ENCODE measurements around the gene UBIAD1. TPM values are rescaled to one million over a fixed set of nuclear protein-coding genes. Genes with fewer than 3 reads are reported as not detected.
A peak's percentile ranks its signal among the peaks of the same experiment; 100 is the strongest.
"Not testable (repeated sequence)": the region's sequence is repeated elsewhere in the genome, so short reads cannot be mapped to it uniquely, and the experiment has no call there.

UBIAD1 gene
- polyA plus RNA-seq, 6 donors from 2014 or later, result 45.2 to 75.2 (median 49.1) TPM

- H3K4me1 Mint-ChIP-seq, result peaks cover 7 to 26% (median 9%) of the 10 kb centered on the region in 3 donors
- ATAC-seq (ENCODE audit: low read depth in 2 of 2) (peak; percentile 95), DNase-seq (peak; percentile 98)
- H3K27me3 Mint-ChIP-seq, result no peaks in the 10 kb centered on the region
- H3K36me3 Mint-ChIP-seq, result no peaks in the 10 kb centered on the region
- H3K4me3 Mint-ChIP-seq, result peak within 1 kb of the TSS; percentile 86 to 98 (median 94)
- H3K9me3 Mint-ChIP-seq, result no peaks in the 10 kb centered on the region
- H3K27ac Mint-ChIP-seq, result peak within 1 kb of the TSS; percentile 82 to 95 (median 94)
Measured at GRCh38 chr1:11262171-11263049, 10.6 kb upstream of the UBIAD1 start, which contains the start of gene MTOR. Gene MTOR, minus strand, starts transcription at chr1:11262551. Its CDS starts 3,142 bp downstream, at chr1:11259409.

GRCh38 chr1:11266268-11267074 lies 6.5 kb upstream of the UBIAD1 start:
- Mint-ChIP-seq H3K27me3 (no peaks in the 10 kb centered on the region), H3K9me3 (no peaks in the 10 kb centered on the region), H3K4me3 (peak overlapping the region in 1 of 8 donors; percentile 49), H3K36me3 (no peaks in the 10 kb centered on the region), H3K27ac (no peak overlapping the region), H3K4me1 (peaks cover 5 to 15% (median 6%) of the 10 kb centered on the region in 3 donors)
- ATAC-seq (ENCODE audit: low read depth in 2 of 2) (no peak), DNase-seq (no peak)

GRCh38 chr1:11267350-11268337 lies 5.4 kb upstream of the UBIAD1 start:
- H3K27ac Mint-ChIP-seq, result peak overlapping the region in 1 of 6 donors; percentile 35
- not testable (repeated sequence) for H3K27me3 Mint-ChIP-seq; H3K9me3 Mint-ChIP-seq; H3K36me3 Mint-ChIP-seq; DNase-seq; ATAC-seq (ENCODE audit: low read depth in 2 of 2); H3K4me3 Mint-ChIP-seq; H3K4me1 Mint-ChIP-seq

GRCh38 chr1:11272544-11272831 lies 510 bp upstream of the UBIAD1 start:
- H3K27me3 Mint-ChIP-seq, result no peaks in the 10 kb centered on the region
- peak overlapping the region in 2 of 6 donors; percentile 24 to 59 for H3K27ac Mint-ChIP-seq
- ATAC-seq (ENCODE audit: low read depth in 2 of 2) (peak in 1 of 2 donors; percentile 14), DNase-seq (no peak)
- H3K4me1 Mint-ChIP-seq, result peaks cover 18 to 34% (median 25%) of the 10 kb centered on the region in 3 donors
- peak overlapping the region in 7 of 8 donors; percentile 15 to 92 (median 65) for H3K4me3 Mint-ChIP-seq
- peaks cover 4 to 16% of the 10 kb centered on the region in 2 donors for H3K36me3 Mint-ChIP-seq
- no peaks in the 10 kb centered on the region for H3K9me3 Mint-ChIP-seq

GRCh38 chr1:11273595-11274234 lies 717 bp downstream of the UBIAD1 start:
- Mint-ChIP-seq H3K9me3 (no peaks in the 10 kb centered on the region), H3K4me3 (peak overlapping the region; percentile 87 to 96 (median 94)), H3K36me3 (peaks cover 4 to 16% of the 10 kb centered on the region in 2 donors), H3K27ac (peak overlapping the region; percentile 92 to 97 (median 96)), H3K4me1 (peaks cover 22 to 45% (median 30%) of the 10 kb centered on the region in 3 donors), H3K27me3 (no peaks in the 10 kb centered on the region)
- ATAC-seq (ENCODE audit: low read depth in 2 of 2) (peak; percentile 45 to 48), DNase-seq (no peak)

- Mint-ChIP-seq H3K4me1 (peaks cover 55 to 92% (median 64%) of the 10 kb centered on the region in 3 donors), H3K27me3 (no peaks in the 10 kb centered on the region), H3K27ac (peak overlapping the region in 4 of 6 donors; percentile 14 to 85 (median 54)), H3K4me3 (peak overlapping the region in 3 of 8 donors; percentile 39 to 66 (median 47)), H3K9me3 (peaks cover 0 to 4% (median 0%) of the 10 kb centered on the region in 7 donors), H3K36me3 (peaks cover 4 to 26% of the 10 kb centered on the region in 2 donors)
- no peak for ATAC-seq (ENCODE audit: low read depth in 2 of 2)
- DNase-seq, result no peak
Measured at GRCh38 chr1:11279152-11279551, 6.2 kb downstream of the UBIAD1 start.

- peaks cover 4 to 26% of the 10 kb centered on the region in 2 donors for H3K36me3 Mint-ChIP-seq
- H3K4me3 Mint-ChIP-seq, result peak overlapping the region in 7 of 8 donors; percentile 24 to 84 (median 70)
- H3K27ac Mint-ChIP-seq, result peak overlapping the region; percentile 58 to 99 (median 87)
- H3K4me1 Mint-ChIP-seq, result peaks cover 58 to 92% (median 67%) of the 10 kb centered on the region in 3 donors
- peaks cover 0 to 4% (median 0%) of the 10 kb centered on the region in 7 donors for H3K9me3 Mint-ChIP-seq
- DNase-seq (no peak), ATAC-seq (ENCODE audit: low read depth in 2 of 2) (no peak)
- no peaks in the 10 kb centered on the region for H3K27me3 Mint-ChIP-seq
Measured at GRCh38 chr1:11279630-11280029, 6.6 kb downstream of the UBIAD1 start.

GRCh38 chr1:11280719-11281376 lies 7.8 kb downstream of the UBIAD1 start:
- peaks cover 57 to 93% (median 67%) of the 10 kb centered on the region in 3 donors for H3K4me1 Mint-ChIP-seq
- H3K27ac Mint-ChIP-seq, result peak overlapping the region; percentile 18 to 99 (median 73)
- H3K9me3 Mint-ChIP-seq, result peaks cover 0 to 4% (median 0%) of the 10 kb centered on the region in 7 donors
- peak overlapping the region; percentile 66 to 84 (median 72) for H3K4me3 Mint-ChIP-seq
- ATAC-seq (ENCODE audit: low read depth in 2 of 2), result peak; percentile 98 to 99
- no peaks in the 10 kb centered on the region for H3K27me3 Mint-ChIP-seq
- H3K36me3 Mint-ChIP-seq, result peaks cover 3 to 20% of the 10 kb centered on the region in 2 donors
- peak; percentile 69 for DNase-seq

GRCh38 chr1:11281518-11282331 lies 8.7 kb downstream of the UBIAD1 start:
- Mint-ChIP-seq H3K4me1 (peaks cover 56 to 92% (median 65%) of the 10 kb centered on the region in 3 donors), H3K9me3 (peaks cover 0 to 4% (median 0%) of the 10 kb centered on the region in 7 donors), H3K27me3 (no peaks in the 10 kb centered on the region), H3K4me3 (peak overlapping the region in 7 of 8 donors; percentile 2 to 84 (median 74)), H3K36me3 (peaks cover 0 to 19% of the 10 kb centered on the region in 2 donors), H3K27ac (peak overlapping the region in 5 of 6 donors; percentile 3 to 99 (median 87))
- ATAC-seq (ENCODE audit: low read depth in 2 of 2) (no peak), DNase-seq (no peak)

GRCh38 chr1:11283151-11283550 lies 10.2 kb downstream of the UBIAD1 start:
- DNase-seq, result no peak
- ATAC-seq (ENCODE audit: low read depth in 2 of 2), result no peak
- Mint-ChIP-seq H3K4me3 (peak overlapping the region in 4 of 8 donors; percentile 25 to 66 (median 40)), H3K27me3 (no peaks in the 10 kb centered on the region), H3K9me3 (peaks cover 0 to 4% (median 0%) of the 10 kb centered on the region in 7 donors), H3K27ac (peak overlapping the region; percentile 58 to 92 (median 74)), H3K36me3 (peaks cover 0 to 19% of the 10 kb centered on the region in 2 donors), H3K4me1 (peaks cover 53 to 84% (median 59%) of the 10 kb centered on the region in 3 donors)

GRCh38 chr1:11284784-11285183 lies 11.8 kb downstream of the UBIAD1 start:
- Mint-ChIP-seq H3K27ac (peak overlapping the region; percentile 5 to 96 (median 77)), H3K9me3 (peaks cover 0 to 1% (median 0%) of the 10 kb centered on the region in 7 donors), H3K27me3 (no peaks in the 10 kb centered on the region), H3K4me3 (no peak overlapping the region), H3K36me3 (peaks cover 0 to 22% of the 10 kb centered on the region in 2 donors), H3K4me1 (peaks cover 56 to 77% (median 65%) of the 10 kb centered on the region in 3 donors)
- DNase-seq (no peak), ATAC-seq (ENCODE audit: low read depth in 2 of 2) (no peak)
